Measurements from ENCODE around the gene MCF2L2.
"Not testable (repeated sequence)": the region's sequence is repeated elsewhere in the genome, so short reads cannot be mapped to it uniquely, and the experiment has no call there.

- not testable (repeated sequence) for TF ChIP-seq POLR2A, POLR2AphosphoS5, CTCF, EP300 (IDR thresholded peaks at IDR 0.05)
Observed at GRCh38 chr3:183371600-183371968, 56.8 kb downstream of the MCF2L2 start.
